ENCODE data around the gene CCP110.

The CCP110 gene

DNA sequence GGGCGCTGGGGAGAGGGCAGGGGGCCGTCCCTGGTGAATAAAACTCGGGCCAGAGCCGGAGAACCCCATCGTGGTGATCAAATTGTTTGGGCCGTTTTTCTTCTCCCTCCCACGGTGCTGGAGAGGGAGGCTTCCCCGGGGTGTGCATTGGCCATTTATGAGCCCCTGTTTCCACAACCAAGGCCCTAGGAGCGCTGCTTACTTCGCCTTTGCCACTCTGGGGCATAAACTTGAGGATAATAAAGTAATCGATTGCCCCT lies 544 bp downstream of the CCP110 start:
- H3K4me3 ChIP-seq (ENCODE audit: control insufficient read depth, low read depth, low read length): peak overlapping the region; percentile 94
- TF ChIP-seq, protein P1, sequence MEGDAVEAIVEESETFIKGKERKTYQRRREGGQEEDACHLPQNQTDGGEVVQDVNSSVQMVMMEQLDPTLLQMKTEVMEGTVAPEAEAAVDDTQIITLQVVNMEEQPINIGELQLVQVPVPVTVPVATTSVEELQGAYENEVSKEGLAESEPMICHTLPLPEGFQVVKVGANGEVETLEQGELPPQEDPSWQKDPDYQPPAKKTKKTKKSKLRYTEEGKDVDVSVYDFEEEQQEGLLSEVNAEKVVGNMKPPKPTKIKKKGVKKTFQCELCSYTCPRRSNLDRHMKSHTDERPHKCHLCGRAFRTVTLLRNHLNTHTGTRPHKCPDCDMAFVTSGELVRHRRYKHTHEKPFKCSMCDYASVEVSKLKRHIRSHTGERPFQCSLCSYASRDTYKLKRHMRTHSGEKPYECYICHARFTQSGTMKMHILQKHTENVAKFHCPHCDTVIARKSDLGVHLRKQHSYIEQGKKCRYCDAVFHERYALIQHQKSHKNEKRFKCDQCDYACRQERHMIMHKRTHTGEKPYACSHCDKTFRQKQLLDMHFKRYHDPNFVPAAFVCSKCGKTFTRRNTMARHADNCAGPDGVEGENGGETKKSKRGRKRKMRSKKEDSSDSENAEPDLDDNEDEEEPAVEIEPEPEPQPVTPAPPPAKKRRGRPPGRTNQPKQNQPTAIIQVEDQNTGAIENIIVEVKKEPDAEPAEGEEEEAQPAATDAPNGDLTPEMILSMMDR (conservative IDR thresholded peaks at IDR 0.05; ENCODE audit: control insufficient read depth, insufficient read depth, low read depth, low read length): no peak
- no peak for DNase-seq (ENCODE audit: low read depth)

GRCh38 chr16:19524616-19525384 lies 1.1 kb downstream of the CCP110 start:
- H3K4me3 ChIP-seq (ENCODE audit: control insufficient read depth, low read depth, low read length): peak overlapping the region; percentile 94
- TF ChIP-seq, protein P1 (conservative IDR thresholded peaks at IDR 0.05; ENCODE audit: control insufficient read depth, insufficient read depth, low read depth, low read length): no peak
- DNase-seq (ENCODE audit: low read depth): no peak

GRCh38 chr16:19525385-19525723 lies 1.6 kb downstream of the CCP110 start:
- H3K4me3 ChIP-seq (ENCODE audit: control insufficient read depth, low read depth, low read length): peak overlapping the region; percentile 94
- TF ChIP-seq, protein P1 (conservative IDR thresholded peaks at IDR 0.05; ENCODE audit: control insufficient read depth, insufficient read depth, low read depth, low read length): no peak
- DNase-seq (ENCODE audit: low read depth): no peak

DNA sequence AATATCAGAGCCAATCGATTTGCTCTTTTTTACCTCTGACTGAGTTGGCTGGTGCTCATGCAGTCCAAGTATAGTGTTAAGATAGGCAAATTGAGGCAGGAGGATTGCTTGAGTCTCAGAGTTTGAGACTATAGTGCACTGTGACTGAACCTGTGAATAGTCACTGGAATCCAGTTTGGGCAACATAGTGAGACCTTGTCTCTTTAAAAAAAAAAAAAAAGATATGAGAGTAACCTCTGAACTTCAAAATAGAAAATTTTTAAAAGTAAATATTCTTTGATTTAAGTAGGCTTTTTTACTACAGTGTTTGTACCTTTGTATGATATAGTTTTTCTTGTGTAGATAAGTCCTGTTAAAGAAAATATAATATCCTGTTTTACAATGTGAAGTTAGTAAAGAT lies 3.4 kb downstream of the CCP110 start:
- H3K4me3 ChIP-seq (ENCODE audit: control insufficient read depth, low read depth, low read length): no peak overlapping the region
- TF ChIP-seq, protein P1 (conservative IDR thresholded peaks at IDR 0.05; ENCODE audit: control insufficient read depth, insufficient read depth, low read depth, low read length): no peak
- DNase-seq (ENCODE audit: low read depth): no peak

DNA sequence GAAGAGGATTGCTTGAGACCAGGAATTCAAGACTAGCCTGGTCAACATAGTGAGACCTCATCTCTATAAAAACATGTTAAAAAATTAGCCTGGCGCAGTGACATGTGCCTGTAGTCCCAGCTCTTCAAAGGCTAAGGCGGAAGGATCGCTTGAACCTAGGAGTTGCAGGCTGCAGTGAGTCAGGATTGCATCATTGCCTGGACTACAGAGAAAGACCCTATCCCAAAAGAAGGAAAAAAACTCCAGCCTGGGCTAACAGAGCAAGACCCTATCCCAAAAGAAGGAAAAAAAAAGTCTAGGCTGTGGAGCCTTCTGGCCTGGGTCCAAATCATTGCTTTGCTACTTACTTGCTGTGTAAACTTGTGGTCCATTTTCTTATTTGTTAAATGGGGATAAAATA lies 4.9 kb downstream of the CCP110 start:
- no peak overlapping the region for H3K4me3 ChIP-seq (ENCODE audit: control insufficient read depth, low read depth, low read length)
- TF ChIP-seq, protein P1 (conservative IDR thresholded peaks at IDR 0.05; ENCODE audit: control insufficient read depth, insufficient read depth, low read depth, low read length): no peak
- peak; percentile 7 for DNase-seq (ENCODE audit: low read depth)

- TF ChIP-seq, protein P1 (conservative IDR thresholded peaks at IDR 0.05; ENCODE audit: control insufficient read depth, insufficient read depth, low read depth, low read length): no peak
- DNase-seq (ENCODE audit: low read depth): no peak
- H3K4me3 ChIP-seq (ENCODE audit: control insufficient read depth, low read depth, low read length): no peak overlapping the region
Measured at GRCh38 chr16:19532601-19533000, 8.9 kb downstream of the CCP110 start.

Measured in fibroblast of mammary gland (primary cell).